ENCODE results near the gene SV2C. TPM values are rescaled to one million over a fixed set of nuclear protein-coding genes. Genes with fewer than 3 reads are reported as not detected.

Gene SV2C
- total RNA-seq, 4 donors from 2014 or later = 0.87 to 1.7 (median 1.4) TPM

GRCh38 chr5:76356887-76357286 lies 273.7 kb downstream of the SV2C start:
- H3K4me3 ChIP-seq = no peak overlapping the region
- no peaks in the 10 kb centered on the region for H3K36me3 ChIP-seq
- TF ChIP-seq EP300 (IDR thresholded peaks at IDR 0.05) (no peak), POLR2A (IDR thresholded peaks at IDR 0.05) (no peak), CTCF (IDR thresholded peaks at IDR 0.05) (no peak)
- no peak overlapping the region for H3K27ac ChIP-seq
- H3K27me3 ChIP-seq = no peaks in the 10 kb centered on the region
- DNase-seq (ENCODE audit: low spot score in 2 of 2) = no peak
- no peaks in the 10 kb centered on the region for H3K9me3 ChIP-seq
- WGBS, 2 donors = 87% methylated on average over 5 of the region's 5 CpGs
- no peaks in the 10 kb centered on the region for H3K4me1 ChIP-seq

GRCh38 chr5:76363352-76364225 lies 280.4 kb downstream of the SV2C start:
- no peaks in the 10 kb centered on the region for H3K9me3 ChIP-seq
- no peak overlapping the region for H3K27ac ChIP-seq
- no peak overlapping the region for H3K4me3 ChIP-seq
- TF ChIP-seq CTCF (IDR thresholded peaks at IDR 0.05) (no peak), POLR2A (IDR thresholded peaks at IDR 0.05) (no peak), EP300 (IDR thresholded peaks at IDR 0.05) (no peak)
- DNase-seq (ENCODE audit: low spot score in 2 of 2) = peak in 1 of 2 donors; percentile 8
- H3K27me3 ChIP-seq = no peaks in the 10 kb centered on the region
- WGBS, 2 donors = 53 to 56% methylated on average over 17 of the region's 17 CpGs
- no peaks in the 10 kb centered on the region for H3K4me1 ChIP-seq
- no peaks in the 10 kb centered on the region for H3K36me3 ChIP-seq

GRCh38 chr5:76364226-76364589 lies 281.0 kb downstream of the SV2C start:
- Histone ChIP-seq H3K4me1 (no peaks in the 10 kb centered on the region), H3K9me3 (no peaks in the 10 kb centered on the region), H3K36me3 (no peaks in the 10 kb centered on the region), H3K27ac (no peak overlapping the region), H3K4me3 (no peak overlapping the region), H3K27me3 (no peaks in the 10 kb centered on the region)
- TF ChIP-seq EP300 (IDR thresholded peaks at IDR 0.05) (no peak), POLR2A (IDR thresholded peaks at IDR 0.05) (no peak), CTCF (IDR thresholded peaks at IDR 0.05) (no peak)
- DNase-seq (ENCODE audit: low spot score in 2 of 2) = no peak
- 41 to 48% methylated on average over 2 of the region's 2 CpGs for WGBS, 2 donors

GRCh38 chr5:76365561-76365960 lies 282.4 kb downstream of the SV2C start:
- DNase-seq (ENCODE audit: low spot score in 2 of 2) = no peak
- no peak overlapping the region for H3K4me3 ChIP-seq
- H3K27ac ChIP-seq = no peak overlapping the region
- TF ChIP-seq EP300 (IDR thresholded peaks at IDR 0.05) = no peak
- no peak for TF ChIP-seq POLR2A (IDR thresholded peaks at IDR 0.05)
- TF ChIP-seq CTCF (IDR thresholded peaks at IDR 0.05) = no peak
- no peaks in the 10 kb centered on the region for H3K4me1 ChIP-seq
- H3K9me3 ChIP-seq = no peaks in the 10 kb centered on the region
- no peaks in the 10 kb centered on the region for H3K27me3 ChIP-seq
- no peaks in the 10 kb centered on the region for H3K36me3 ChIP-seq

DNA sequence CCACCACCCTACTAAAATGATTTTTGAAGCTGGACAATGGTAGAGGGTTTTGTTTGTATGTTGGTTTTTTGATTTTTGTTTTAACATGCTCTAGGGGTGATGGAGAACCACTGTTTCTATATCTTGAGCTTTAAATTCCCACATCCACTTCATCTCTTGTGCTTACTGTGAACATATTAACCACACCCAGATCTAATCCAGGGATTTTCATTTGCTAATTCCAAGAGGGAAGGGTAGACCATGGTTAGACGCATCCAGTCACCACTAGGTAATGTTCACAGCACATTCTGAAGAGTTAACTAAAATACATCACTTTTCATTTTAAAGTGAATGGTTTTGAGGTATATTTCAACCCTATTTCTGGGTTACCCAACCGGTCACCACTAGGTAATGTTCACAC lies 283.4 kb downstream of the SV2C start:
- Histone ChIP-seq H3K4me1 (no peaks in the 10 kb centered on the region), H3K36me3 (no peaks in the 10 kb centered on the region), H3K4me3 (no peak overlapping the region), H3K27ac (no peak overlapping the region), H3K9me3 (no peaks in the 10 kb centered on the region), H3K27me3 (no peaks in the 10 kb centered on the region)
- TF ChIP-seq EP300 (IDR thresholded peaks at IDR 0.05) (no peak), POLR2A (IDR thresholded peaks at IDR 0.05) (no peak), CTCF (IDR thresholded peaks at IDR 0.05) (no peak)
- WGBS, 2 donors = 92 to 95% methylated on average over 2 of the region's 2 CpGs
- DNase-seq (ENCODE audit: low spot score in 2 of 2) = no peak

All from tibial nerve (tissue), 4 donors.